Endothelial cell (in vitro differentiated cells): ENCODE data around the gene RNH1. TPM values are rescaled to one million over a fixed set of nuclear protein-coding genes. Genes with fewer than 3 reads are reported as not detected.

ENCODE experiments used
- DNase-seq: peaks from one replicate; pipeline ENCODE4 v3.0.0; 2021; ENCODE audit warnings: low spot score
- H3K27ac Mint-ChIP-seq: one replicate; pipeline ENCODE4 v1.8.0; 2021; ENCODE audit warnings: mixed read lengths, inconsistent platforms; ENCODE audit not compliant: unreplicated experiment
- H3K27me3 Mint-ChIP-seq: one replicate; pipeline ENCODE4 v1.8.0; 2021; ENCODE audit warnings: mild to moderate bottlenecking, moderate library complexity, mixed read lengths, inconsistent platforms; ENCODE audit not compliant: unreplicated experiment
- H3K36me3 Mint-ChIP-seq: one replicate; pipeline ENCODE4 v1.8.0; 2021; ENCODE audit warnings: mild to moderate bottlenecking, low read depth, mixed read lengths, inconsistent platforms; ENCODE audit not compliant: unreplicated experiment
- H3K4me1 Mint-ChIP-seq: one replicate; pipeline ENCODE4 v1.8.0; 2021; ENCODE audit warnings: mild to moderate bottlenecking, mixed read lengths, inconsistent platforms; ENCODE audit not compliant: unreplicated experiment
- H3K4me3 Mint-ChIP-seq: one replicate; pipeline ENCODE4 v1.8.0; 2021; ENCODE audit warnings: mild to moderate bottlenecking, mixed read lengths, inconsistent platforms; ENCODE audit not compliant: unreplicated experiment
- H3K9me3 Mint-ChIP-seq: one replicate; pipeline ENCODE4 v1.8.0; 2021; ENCODE audit warnings: mixed read lengths, inconsistent platforms; ENCODE audit not compliant: unreplicated experiment
- long read RNA-seq: library from polyadenylated mRNA; unstranded; transcript quantifications from one replicate; pipeline ENCODE4 v2.0.0, GENCODE V29; 2020; ENCODE audit not compliant: unreplicated experiment
- total RNA-seq: library from RNA; stranded (reverse); fragmentation: NEBNext Ultra II Directional; extraction: Animal tissue kit (Norgen Biotek cat#: 25700); gene quantifications from one replicate; pipeline ENCODE4 v1.2.1, GENCODE V29; 2021; ENCODE audit not compliant: unreplicated experiment
- TF ChIP-seq, protein P1 (sequence below): fragments of 200-600 bp; sonication (generic); IDR thresholded peaks from one replicate; pipeline ENCODE4 v1.5.0; 2021; ENCODE audit warnings: antibody characterized with exemption; ENCODE audit not compliant: unreplicated experiment

RNH1 gene
- total RNA-seq = 61.1 TPM
- long read RNA-seq, transcript RNH1-206 (10 exons, 1,725 nt) = minor isoform, 6 of 117 reads
- long read RNA-seq, transcript RNH1-222 (11 exons, 1,829 nt) = minor isoform, 6 of 117 reads
- long read RNA-seq, transcript RNH1-202 (10 exons, 1,791 nt) = minor isoform, 30 of 117 reads
- long read RNA-seq, transcript RNH1-203 (10 exons, 1,722 nt) = major isoform, 34 of 117 reads
- long read RNA-seq, partial matches to known transcripts = 4 of 117 reads
- long read RNA-seq, other reads (novel, unspliced or antisense) = 26 of 117 reads

GRCh38 chr11:506995-507726 is at the start of gene RNH1:
RNH1 (minus strand) TSS chr11:507242; CDS start chr11:502162, 5,080 bp downstream.
- Mint-ChIP-seq H3K4me1 (peaks cover 14% of the 10 kb centered on the region), H3K27me3 (peaks cover 7% of the 10 kb centered on the region), H3K27ac (peak within 1 kb of the TSS; percentile 97), H3K9me3 (no peaks in the 10 kb centered on the region), H3K36me3 (peaks cover 10% of the 10 kb centered on the region), H3K4me3 (peak within 1 kb of the TSS; percentile 96)
- peak; percentile 99 for DNase-seq
- TF ChIP-seq, protein P1, sequence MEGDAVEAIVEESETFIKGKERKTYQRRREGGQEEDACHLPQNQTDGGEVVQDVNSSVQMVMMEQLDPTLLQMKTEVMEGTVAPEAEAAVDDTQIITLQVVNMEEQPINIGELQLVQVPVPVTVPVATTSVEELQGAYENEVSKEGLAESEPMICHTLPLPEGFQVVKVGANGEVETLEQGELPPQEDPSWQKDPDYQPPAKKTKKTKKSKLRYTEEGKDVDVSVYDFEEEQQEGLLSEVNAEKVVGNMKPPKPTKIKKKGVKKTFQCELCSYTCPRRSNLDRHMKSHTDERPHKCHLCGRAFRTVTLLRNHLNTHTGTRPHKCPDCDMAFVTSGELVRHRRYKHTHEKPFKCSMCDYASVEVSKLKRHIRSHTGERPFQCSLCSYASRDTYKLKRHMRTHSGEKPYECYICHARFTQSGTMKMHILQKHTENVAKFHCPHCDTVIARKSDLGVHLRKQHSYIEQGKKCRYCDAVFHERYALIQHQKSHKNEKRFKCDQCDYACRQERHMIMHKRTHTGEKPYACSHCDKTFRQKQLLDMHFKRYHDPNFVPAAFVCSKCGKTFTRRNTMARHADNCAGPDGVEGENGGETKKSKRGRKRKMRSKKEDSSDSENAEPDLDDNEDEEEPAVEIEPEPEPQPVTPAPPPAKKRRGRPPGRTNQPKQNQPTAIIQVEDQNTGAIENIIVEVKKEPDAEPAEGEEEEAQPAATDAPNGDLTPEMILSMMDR = no peak

DNA sequence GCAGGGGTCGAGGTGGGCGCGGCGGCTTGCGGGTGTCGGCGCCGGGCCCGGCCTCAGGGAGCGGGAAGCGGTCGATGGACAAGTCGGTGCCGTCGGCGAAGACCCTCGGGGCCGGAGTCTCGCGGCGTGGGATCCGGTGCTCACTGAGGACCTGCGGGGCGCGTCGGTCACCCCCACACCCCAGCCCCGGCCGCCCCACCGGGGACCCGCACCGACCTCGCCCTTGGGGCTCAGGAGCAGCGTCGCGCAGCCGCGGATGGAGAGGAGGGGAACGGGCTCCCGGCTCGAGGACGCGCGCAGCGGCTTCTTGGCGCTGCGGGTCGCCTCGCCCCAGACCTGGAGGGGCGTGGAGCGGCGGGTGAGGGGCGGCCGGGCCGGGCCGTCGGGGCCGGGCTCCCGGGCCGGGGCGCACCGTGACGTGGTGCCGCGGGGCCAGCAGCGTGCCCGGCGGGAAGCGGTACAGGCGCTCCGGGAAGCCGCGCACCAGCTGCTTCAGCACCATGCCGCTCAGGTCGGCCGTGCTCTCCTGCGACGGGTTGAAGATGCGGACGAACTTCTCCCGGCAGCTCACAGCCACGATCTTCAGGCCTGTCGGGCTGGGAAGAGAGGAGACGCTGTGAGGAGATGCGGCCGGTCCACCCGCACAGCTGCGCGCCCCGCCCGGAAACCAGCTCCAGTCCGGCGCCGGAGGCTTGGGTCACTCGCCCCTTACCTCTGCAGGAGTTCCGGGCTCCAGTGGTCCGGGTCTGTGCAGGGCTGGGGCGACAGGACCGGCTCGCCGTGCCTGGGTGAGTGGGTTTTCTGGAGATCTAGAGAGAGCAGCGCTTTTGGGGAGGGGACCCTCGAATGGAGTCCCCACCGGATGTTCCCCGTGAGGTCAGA is 49.0 kb upstream of the RNH1 start:
- Mint-ChIP-seq H3K4me1 (peaks cover 3% of the 10 kb centered on the region), H3K4me3 (no peak overlapping the region), H3K27me3 (peaks cover 14% of the 10 kb centered on the region), H3K36me3 (peaks cover 3% of the 10 kb centered on the region), H3K27ac (no peak overlapping the region), H3K9me3 (no peaks in the 10 kb centered on the region)
- DNase-seq = no peak
- TF ChIP-seq, protein P1 = no peak

DNA sequence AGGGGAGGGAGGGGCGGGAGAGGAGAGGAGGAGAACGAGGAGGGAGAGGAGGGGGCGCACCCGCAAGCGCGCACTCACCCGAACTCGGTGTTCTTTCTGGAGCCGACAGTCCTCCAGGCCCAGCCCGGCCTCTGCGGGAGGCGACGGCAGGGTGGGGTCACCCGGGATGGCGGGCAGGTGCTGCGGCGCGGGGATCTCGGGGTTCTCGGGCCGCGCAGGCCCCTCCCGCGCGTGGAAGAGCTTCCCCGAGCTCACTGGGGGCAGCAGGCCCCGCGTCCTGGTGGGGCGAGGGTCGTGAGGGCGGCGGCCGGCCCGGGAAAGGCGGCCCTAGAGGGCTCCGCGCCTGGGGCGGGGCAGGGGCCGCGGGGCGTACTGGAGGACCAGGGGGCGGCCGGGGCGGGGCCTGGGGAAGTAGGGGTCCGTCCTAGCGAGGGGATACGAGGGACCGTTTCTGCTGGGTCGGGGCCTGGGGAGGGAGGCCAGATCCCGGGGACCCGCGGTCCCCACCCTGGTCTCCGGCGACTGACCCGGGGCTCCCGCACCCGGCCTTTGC is 48.3 kb upstream of the RNH1 start:
- Mint-ChIP-seq H3K27ac (no peak overlapping the region), H3K27me3 (peaks cover 14% of the 10 kb centered on the region)

GRCh38 chr11:554428-555226 is 47.6 kb upstream of the RNH1 start:
- H3K27me3 Mint-ChIP-seq = peaks cover 9% of the 10 kb centered on the region
- no peaks in the 10 kb centered on the region for H3K36me3 Mint-ChIP-seq
- TF ChIP-seq, protein P1 = peak; percentile 60
- no peak overlapping the region for H3K4me3 Mint-ChIP-seq
- DNase-seq = no peak
- no peaks in the 10 kb centered on the region for H3K9me3 Mint-ChIP-seq
- no peak overlapping the region for H3K27ac Mint-ChIP-seq
- no peaks in the 10 kb centered on the region for H3K4me1 Mint-ChIP-seq

More for the DNA sequence above, 48.3 kb upstream of the RNH1 start:
- TF ChIP-seq, protein P1 = no peak
- DNase-seq = no peak
- Mint-ChIP-seq H3K36me3 (peaks cover 3% of the 10 kb centered on the region), H3K4me3 (no peak overlapping the region), H3K4me1 (peaks cover 3% of the 10 kb centered on the region), H3K9me3 (no peaks in the 10 kb centered on the region)
